ENCODE measurements around the gene PRKCZ. TPM values are rescaled to one million over a fixed set of nuclear protein-coding genes. Genes with fewer than 3 reads are reported as not detected.
"Not testable (repeated sequence)": the region's sequence is repeated elsewhere in the genome, so short reads cannot be mapped to it uniquely, and the experiment has no call there.

PRKCZ gene
- total RNA-seq, 1 donor from 2014 or later, result 41.6 TPM

DNA sequence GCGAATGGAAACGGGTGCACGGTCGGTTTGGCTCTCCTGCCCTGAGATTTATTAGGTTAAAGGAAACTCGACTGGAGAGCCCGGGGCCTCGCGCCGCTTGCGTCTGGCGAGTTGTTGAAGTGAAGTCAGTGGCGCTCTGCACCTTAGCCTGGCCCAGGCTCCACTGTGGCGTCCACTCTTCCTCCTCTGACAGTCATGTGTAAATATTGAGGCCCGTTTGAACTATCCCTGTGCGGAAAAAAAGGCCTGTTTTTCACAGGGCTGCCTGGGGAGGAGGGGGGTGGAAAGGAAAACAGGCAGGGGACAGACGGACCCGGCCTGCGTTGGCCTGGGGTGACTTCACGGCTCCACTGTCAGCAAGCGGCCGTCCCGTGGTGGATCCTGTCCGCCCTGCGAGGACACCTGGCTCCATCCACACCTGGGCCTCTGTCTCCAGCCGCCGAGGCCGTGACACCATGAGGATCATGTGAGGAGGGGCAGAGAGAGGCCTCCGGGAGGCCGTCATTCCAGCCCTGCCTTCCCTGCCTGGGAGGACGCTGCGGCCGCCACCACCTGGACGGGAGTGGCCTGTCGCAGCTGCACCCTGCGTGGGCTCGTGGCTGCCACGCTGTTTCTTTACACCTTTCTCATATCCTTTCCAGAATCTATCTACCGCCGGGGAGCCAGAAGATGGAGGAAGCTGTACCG, 84.6 kb downstream of the PRKCZ start:
- no peak for DNase-seq (ENCODE audit: low spot score)

DNA sequence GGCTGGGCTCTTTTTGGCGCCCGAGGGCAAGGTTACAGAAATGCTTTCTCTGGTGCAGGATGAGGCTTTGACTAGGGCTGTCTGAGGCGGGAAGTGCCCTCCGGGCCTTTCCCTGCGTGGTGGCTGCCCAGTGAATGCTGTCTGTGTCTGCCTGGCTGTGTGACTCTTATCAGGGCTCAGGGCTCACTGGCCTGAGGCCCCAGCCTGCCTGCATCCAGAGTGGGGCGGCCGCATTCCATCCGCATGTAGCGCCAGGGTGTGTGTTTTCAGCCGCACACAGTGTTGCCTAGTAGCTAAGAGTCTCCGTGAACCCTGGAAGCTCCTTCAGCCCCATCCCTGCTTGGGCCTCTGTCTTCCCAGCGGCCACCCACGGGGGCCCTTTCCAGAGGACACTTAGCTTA, 85.2 kb downstream of the PRKCZ start:
- DNase-seq (ENCODE audit: low spot score), result no peak

- no peak for DNase-seq (ENCODE audit: low spot score)
These were observed 85.7 kb downstream of the PRKCZ start for GRCh38 chr1:2135941-2136340.

DNA sequence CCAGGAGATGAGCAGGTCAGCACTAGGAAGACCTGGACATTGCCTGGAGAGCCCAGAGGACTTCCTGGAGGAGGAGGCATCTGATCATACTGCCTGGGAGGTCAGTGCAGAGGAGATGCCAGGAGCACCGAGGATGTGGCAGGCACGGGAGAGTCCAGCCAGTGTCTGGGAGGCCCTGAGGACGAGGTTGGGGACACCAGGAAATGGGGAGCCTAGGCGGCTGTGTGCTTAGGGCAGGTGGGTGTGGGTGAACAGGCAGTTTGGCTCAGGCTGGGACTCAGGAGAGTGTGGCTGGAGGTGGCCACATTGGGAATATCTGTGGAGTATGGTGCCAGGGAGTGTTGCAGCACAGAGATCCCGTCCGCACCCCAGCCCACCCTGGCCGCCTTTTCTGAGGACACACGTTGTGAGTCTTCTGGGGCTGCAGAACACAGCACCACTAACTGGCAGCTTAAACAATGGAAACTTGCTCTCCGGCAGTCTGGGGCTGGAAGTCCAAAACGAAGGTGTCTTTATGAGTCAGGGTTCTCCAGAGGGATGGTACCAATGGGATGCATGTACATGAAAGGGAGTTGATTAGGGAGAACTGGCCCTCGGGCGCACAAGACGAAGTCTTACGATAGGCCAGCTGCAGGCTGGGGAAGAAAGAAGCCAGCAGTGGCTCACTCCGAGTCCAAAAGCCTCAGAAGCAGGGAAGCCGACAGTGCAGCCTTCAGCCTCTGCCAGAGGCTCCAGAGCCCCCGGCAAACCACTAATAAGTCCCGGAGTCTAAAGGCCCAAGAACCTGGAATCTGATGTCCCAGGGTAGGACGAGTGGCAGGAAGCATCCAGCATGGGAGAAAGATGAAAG, 86.4 kb downstream of the PRKCZ start:
- no peak for DNase-seq (ENCODE audit: low spot score)

GRCh38 chr1:2137257-2138121, 87.3 kb downstream of the PRKCZ start:
- DNase-seq (ENCODE audit: low spot score), result no peak

GRCh38 chr1:2139156-2139555, 88.9 kb downstream of the PRKCZ start:
- not testable (repeated sequence) for DNase-seq (ENCODE audit: low spot score)

DNA sequence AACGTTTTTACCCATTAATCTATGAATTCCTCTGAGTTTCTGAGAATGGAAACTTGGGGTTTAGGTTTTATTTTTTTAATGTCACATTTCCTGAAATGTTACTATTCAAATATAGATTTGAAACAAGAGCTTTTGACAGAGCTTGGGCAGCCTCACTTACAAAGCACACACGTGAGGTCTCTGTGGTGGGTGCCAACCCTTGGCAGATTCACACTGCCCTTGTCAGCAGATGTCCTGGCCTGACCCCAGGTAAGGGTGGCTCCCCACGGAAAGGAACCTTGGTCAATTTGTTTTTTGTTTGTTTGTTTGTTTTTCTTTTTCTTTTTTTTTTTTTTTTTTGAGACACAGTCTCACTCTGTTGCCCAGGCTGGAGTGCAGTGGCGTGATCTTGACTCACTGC, 90.8 kb downstream of the PRKCZ start:
- no peak for DNase-seq (ENCODE audit: low spot score)

- DNase-seq (ENCODE audit: low spot score), result no peak
These were observed 93.7 kb downstream of the PRKCZ start for GRCh38 chr1:2143814-2144500.

DNA sequence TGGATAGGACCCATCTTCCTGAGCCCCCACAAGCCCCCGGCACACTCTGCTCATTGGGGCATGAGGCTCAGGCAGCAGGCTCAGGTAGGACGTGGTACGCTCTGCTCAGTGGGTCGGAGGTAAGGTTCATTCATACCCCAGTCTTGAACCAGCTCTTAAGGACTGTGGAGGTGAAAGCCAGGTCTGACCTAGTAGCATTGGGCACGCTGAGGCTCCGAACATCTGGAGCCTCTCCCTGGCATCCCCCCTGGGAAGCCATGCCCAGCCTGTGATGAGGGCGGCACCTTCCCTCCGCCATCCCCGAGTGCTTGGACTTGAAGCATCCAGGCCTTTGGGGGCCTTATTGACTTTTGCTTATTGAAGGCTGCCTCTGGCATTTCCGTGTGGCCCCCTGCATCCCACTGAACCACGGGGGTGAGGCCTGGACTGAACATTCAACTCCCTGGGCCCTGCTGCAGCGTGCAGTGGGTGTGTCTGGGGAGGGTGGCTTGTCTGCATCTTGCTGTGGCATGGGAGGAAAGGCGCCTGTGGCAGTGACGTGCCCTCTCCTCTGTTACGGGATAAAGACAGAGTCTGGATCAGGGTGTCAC, 94.4 kb downstream of the PRKCZ start:
- no peak for DNase-seq (ENCODE audit: low spot score)

- no peak for DNase-seq (ENCODE audit: low spot score)
These were observed 96.0 kb downstream of the PRKCZ start for GRCh38 chr1:2145946-2146835.

DNA sequence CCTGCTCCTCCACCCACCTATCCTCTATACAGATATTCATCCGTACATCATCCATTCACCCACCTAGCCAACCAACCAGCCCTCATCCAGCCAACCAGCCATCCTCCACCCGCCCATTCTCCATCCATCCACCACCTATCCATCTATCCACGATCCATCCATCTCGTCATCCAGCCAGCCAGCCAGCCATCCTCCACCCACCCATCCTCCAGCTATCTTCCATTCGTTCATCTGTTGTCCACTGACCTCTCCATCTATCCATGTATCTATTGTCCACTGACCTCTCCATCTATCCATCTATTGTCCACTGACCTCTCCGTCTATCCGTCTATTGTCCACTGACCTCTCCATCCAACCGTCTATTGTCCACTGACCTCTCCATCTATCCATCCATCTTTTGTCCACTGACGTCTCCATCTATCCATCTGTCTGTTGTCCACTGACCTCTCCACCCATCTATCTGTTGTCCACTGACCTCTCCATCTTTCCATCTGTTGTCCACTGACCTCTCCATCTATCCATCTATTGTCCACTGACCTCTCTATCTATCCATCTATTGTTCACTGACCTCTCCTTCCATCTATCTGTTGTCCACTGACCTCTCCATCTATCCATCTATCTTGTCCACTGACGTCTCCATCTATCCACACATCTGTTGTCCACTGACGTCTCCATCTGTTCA, 96.8 kb downstream of the PRKCZ start:
- no peak for DNase-seq (ENCODE audit: low spot score)

- not testable (repeated sequence) for DNase-seq (ENCODE audit: low spot score)
These were observed 97.7 kb downstream of the PRKCZ start for GRCh38 chr1:2147869-2148268.

GRCh38 chr1:2148691-2149090, 98.5 kb downstream of the PRKCZ start:
- no peak for DNase-seq (ENCODE audit: low spot score)

DNA sequence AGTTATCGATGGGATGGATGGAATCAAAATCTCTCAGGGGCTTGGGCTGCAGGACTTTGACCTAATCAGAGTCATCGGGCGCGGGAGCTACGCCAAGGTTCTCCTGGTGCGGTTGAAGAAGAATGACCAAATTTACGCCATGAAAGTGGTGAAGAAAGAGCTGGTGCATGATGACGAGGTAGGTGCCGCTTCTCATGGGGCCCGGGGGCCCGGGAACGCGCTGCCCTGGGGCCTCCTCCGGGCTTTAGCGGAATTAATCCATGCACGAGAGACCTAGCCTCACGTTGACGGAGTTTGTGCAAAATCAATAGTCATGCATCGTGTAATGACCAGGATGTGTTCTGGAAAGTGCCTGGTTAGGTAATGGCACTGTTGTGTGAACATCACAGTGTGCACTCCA, 100.6 kb downstream of the PRKCZ start:
- no peak for DNase-seq (ENCODE audit: low spot score)

DNA sequence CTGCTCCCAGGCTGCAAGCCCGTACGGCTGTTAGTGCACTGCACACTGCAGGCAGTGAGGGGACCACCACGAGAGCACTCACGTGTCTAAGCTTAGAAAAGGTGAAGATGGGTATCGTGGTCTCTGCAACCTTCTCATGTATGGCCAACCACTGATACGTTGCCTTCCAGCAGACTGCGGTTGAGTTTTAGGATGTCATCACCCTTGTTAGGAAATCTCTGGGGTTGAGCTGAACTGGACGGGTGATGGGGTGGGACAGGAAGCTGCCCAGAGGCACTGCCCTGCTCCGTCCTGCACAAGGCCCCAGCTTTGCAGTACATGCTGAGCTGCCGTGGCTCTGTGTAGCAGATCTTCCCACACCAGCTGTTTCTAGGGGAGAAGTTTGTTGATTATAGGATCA, 101.0 kb downstream of the PRKCZ start:
- DNase-seq (ENCODE audit: low spot score), result no peak

DNA sequence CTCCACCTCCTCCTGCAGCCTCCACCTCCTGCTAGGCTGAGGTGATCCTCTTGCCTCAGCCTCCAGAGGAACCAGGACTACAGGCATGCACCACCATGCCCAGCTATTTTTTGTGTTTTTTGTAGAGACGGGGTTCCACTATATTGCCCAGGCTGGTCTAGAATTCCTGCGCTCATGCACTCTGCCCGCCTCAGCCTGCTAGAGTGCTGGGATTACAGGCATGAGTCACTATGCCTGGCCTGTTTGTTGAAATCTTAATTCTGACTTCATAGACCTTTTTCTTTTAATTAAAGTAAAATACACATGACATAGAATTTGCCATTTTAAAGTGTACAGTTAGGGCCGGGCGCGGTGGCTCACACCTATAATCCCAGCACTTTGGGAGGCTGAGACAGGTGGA, 101.7 kb downstream of the PRKCZ start:
- no peak for DNase-seq (ENCODE audit: low spot score)

DNA sequence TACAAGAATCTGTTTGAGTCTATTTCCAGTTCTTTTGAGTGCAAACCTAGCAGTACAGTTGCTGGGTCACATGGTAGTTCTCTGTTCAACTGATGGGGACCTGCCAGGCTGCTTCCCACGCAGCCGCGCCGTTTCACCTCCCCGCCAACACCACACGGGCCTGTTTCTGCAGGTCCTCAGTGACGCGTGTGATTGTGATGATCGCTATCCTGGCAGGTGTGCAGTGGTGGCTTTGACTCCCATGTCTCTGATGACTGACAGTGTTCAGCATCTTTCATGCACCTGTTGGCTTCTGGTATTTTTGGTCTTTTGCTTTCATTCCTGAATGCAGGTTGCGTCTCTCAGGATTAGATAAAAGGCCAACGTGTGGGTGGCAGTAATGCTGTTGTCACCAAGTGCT, 102.7 kb downstream of the PRKCZ start:
- no peak for DNase-seq (ENCODE audit: low spot score)

DNA sequence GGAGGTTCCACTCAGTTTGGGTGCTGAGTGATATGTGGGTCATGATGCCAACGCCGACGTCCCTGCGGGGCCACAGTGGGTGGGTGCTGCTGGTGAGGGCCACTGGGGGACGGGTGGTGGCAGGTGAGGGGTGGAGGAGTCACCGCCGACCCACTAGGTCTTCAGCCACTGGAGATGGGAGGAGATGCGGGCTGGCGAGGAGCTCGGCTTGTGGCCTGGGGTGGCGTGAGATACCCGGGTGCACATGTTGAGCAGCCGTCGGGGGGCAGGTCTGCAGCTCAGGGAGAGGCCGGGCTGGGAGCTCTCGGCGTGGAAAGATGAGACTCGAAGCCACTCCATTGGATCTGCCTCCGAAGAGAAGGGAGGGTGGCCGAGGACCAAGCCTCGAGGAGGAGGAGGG, 103.8 kb downstream of the PRKCZ start:
- no peak for DNase-seq (ENCODE audit: low spot score)

DNA sequence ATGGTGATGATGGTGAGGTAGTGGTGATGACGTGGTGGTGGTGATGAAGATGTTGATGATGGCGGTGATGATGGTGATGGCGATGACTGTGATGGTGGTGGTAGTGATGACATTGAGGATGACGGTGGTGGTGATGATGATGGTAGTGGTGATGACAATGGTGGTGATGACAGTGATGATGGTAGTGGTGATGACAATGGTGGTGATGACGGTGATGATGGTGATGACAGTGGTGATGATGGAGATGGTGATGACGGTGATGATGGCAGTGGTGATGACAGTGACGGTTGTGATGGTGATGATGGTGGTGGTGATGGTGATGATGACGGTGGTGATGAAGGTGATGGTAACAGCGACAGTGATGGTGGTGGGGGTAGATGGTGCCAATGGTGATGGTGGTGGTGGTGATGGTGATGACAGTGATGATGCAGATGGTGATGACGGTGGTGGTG, 105.0 kb downstream of the PRKCZ start:
- no peak for DNase-seq (ENCODE audit: low spot score)

DNA sequence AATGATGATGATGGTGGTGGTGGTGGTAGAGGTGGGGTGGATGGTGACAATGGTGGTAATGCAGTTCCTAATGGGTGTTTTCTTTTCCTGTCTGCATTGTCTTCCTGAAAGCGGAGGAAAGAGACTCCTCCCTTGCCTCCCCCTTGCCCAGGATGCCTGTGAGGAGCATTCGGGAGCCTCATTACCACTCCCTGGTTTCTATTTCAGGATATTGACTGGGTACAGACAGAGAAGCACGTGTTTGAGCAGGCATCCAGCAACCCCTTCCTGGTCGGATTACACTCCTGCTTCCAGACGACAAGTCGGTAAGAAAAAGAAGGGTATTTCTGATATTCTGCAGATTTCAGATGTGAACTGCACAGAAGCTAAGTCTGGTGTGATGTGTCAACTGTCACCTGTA, 105.6 kb downstream of the PRKCZ start:
- no peak for DNase-seq (ENCODE audit: low spot score)
